HK-2 (cell line): Measurements from ENCODE around the gene FAM9C.

Source experiments
- DNase-seq: peaks from one replicate; pipeline ENCODE4 v3.0.0-alpha.2; 2018; ENCODE audit not compliant: unreplicated experiment

Gene FAM9C

GRCh38 chrX:13007519-13008188 is 36.8 kb downstream of the FAM9C start:
- DNase-seq, result no peak

- DNase-seq, result no peak
Observed at GRCh38 chrX:13005661-13006473, 38.6 kb downstream of the FAM9C start.

- no peak for DNase-seq
Observed at GRCh38 chrX:13001961-13002671, 42.3 kb downstream of the FAM9C start.

DNA sequence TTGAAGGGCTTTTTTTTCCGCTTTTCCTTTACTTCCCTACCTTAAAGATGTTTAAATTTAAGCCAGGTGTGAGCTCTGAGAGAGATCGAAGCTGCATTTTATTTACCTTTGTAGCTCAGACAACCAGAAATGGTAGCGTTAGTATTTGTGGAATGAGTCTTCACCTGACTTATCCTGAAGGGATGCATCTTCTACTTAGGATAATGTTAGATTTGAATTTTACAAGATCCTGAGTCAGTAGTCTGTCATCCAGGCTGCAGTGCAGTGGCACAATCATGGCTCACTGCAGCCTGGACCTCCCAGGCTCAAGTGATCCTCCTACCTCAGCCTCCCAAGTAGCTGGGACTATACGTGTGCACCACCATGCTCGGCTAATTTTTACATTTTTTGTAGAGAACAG is 43.3 kb downstream of the FAM9C start:
- DNase-seq, result no peak

GRCh38 chrX:13000301-13000811 is 44.1 kb downstream of the FAM9C start:
- DNase-seq, result no peak

- no peak for DNase-seq
Observed at GRCh38 chrX:12999422-12999821, 45.0 kb downstream of the FAM9C start.

- no peak for DNase-seq
Observed at GRCh38 chrX:12997906-12998687, 46.3 kb downstream of the FAM9C start.

DNA sequence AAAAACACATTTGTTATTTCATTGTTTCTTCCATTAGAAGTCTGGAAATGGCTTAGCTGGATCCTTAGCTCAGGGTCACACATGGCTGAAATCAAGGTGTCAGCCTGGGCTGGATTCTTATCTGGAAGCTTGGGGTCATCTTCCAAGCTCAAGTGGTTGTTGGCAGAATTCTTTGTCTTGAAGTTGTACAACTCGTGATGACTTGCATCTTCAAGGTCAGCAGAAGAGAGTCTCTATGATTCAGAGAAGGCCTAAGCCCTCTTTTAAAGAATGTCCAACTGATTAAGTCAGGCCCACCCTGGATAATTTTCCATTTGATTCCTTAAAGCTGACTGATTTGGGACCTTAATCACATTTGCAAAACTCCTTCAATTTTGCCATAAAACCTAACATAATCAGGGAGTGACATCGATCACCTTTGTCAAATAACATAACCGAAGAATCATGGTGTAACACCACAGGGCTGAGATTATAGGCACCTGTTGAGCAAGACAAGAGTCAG is 47.4 kb downstream of the FAM9C start:
- DNase-seq, result no peak

GRCh38 chrX:12994321-12994720 is 50.1 kb downstream of the FAM9C start:
- no peak for DNase-seq

- no peak for DNase-seq
Observed at GRCh38 chrX:12993826-12994225, 50.6 kb downstream of the FAM9C start.

GRCh38 chrX:12992544-12993118 is 51.8 kb downstream of the FAM9C start:
- DNase-seq, result no peak

- DNase-seq, result no peak
Observed at GRCh38 chrX:12991575-12991974, 52.8 kb downstream of the FAM9C start.

DNA sequence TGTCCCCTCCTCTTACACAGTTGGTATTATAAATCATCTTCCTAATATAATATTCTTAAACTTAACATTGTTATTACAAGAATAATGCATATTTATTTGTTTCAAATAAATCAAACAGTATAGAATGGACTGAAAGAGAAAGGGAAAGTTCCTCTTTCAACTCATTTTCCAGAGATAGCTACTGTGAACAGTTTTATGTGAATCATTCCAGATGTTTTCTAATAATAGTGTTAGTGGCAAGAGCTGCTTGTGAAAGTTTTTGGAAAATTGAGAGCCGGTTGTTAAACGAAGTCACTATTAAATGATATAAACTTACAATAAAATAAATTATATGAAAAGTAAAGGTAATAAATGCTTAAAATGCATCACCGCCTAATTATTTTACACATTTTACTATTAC is 55.0 kb downstream of the FAM9C start:
- DNase-seq, result no peak

- DNase-seq, result no peak
Observed at GRCh38 chrX:12988797-12989196, 55.6 kb downstream of the FAM9C start.

GRCh38 chrX:12987900-12988594 is 56.4 kb downstream of the FAM9C start:
- DNase-seq, result no peak

- DNase-seq, result no peak
Observed at GRCh38 chrX:12987340-12987739, 57.1 kb downstream of the FAM9C start.

- no peak for DNase-seq
Observed at GRCh38 chrX:12986886-12987285, 57.5 kb downstream of the FAM9C start.

DNA sequence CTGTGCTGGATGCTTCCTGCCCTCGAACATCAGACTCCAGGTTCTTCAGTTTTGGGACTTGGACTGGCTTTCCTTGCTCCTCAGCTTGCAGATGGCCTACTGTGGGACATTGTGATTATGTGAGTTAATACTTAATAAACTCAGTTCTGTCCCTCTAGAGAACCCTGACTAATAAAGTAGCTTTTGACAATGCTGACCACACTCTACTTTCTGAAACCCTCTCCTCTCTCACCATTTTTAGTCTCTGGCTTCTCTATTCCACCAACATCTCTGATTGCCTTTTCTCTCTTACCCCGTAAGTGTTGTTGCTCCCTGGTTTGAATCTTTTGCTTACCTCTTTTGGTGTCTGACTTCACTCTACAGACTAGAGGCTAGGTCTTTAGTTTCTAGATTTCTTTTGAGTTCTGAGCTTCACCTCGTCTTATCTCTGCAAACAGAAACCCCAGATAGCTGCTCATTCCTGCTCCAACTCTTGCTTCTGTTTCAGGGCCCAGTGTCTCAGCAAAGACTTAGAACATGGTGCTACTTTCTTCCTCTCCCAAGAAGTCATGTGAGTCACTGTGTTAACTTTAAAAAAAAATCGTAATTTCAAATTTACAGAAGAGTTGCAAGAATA is 58.1 kb downstream of the FAM9C start:
- no peak for DNase-seq
